Mesenchymal stem cell (in vitro differentiated cells and primary cell): ENCODE results near the gene ZBED1.
"Not testable (repeated sequence)": the region's sequence is repeated elsewhere in the genome, so short reads cannot be mapped to it uniquely, and the experiment has no call there.

Experiments
- DNase-seq: peaks from one replicate; pipeline ENCODE4 v3.0.0-alpha.2; 2013
- H2AFZ ChIP-seq: one replicate; pipeline ENCODE4 v1.6.1; 2013; ENCODE audit warnings: low read depth, mild to moderate bottlenecking, control low read depth, inconsistent platforms, low read length, moderate library complexity
- H2AK5ac ChIP-seq: 2 replicates; pipeline ENCODE4 v1.6.1; 2013; ENCODE audit warnings: low read length, moderate library complexity, mild to moderate bottlenecking, inconsistent platforms; ENCODE audit not compliant: severe bottlenecking
- H2BK120ac ChIP-seq: one replicate; pipeline ENCODE4 v1.6.1; 2013; ENCODE audit warnings: low read depth, mild to moderate bottlenecking, inconsistent platforms, low read length, moderate library complexity
- H2BK12ac ChIP-seq, 2 experiments: one replicate each; pipeline ENCODE4 v1.6.1; 2013; ENCODE audit warnings: inconsistent platforms in 2 of 2, low read length in 2 of 2, mild to moderate bottlenecking in 2 of 2, moderate library complexity in 2 of 2, control low read depth in 1 of 2
- H2BK15ac ChIP-seq: one replicate; pipeline ENCODE4 v1.6.1; 2013; ENCODE audit warnings: mild to moderate bottlenecking, low read depth, inconsistent platforms; ENCODE audit not compliant: poor library complexity, severe bottlenecking
- H2BK5ac ChIP-seq: 2 replicates; pipeline ENCODE4 v1.6.1; 2013; ENCODE audit warnings: low read depth, mild to moderate bottlenecking, low read length, control low read depth, inconsistent platforms; ENCODE audit not compliant: poor library complexity, severe bottlenecking
- H3K14ac ChIP-seq, 2 experiments: one replicate each; pipeline ENCODE4 v1.6.1; 2013; ENCODE audit warnings: inconsistent platforms in 2 of 2, low read length in 2 of 2, control low read depth in 1 of 2, mild to moderate bottlenecking in 1 of 2, moderate library complexity in 1 of 2
- H3K18ac ChIP-seq, 2 experiments: one replicate each; pipeline ENCODE4 v1.6.1; 2013; ENCODE audit warnings: inconsistent platforms in 2 of 2, low read length in 2 of 2, control low read depth in 1 of 2, low read depth in 1 of 2, mild to moderate bottlenecking in 1 of 2
- H3K23ac ChIP-seq, 2 experiments: one replicate each; pipeline ENCODE4 v1.6.1; 2013; ENCODE audit warnings: inconsistent platforms in 2 of 2, low read length in 2 of 2, mild to moderate bottlenecking in 2 of 2, moderate library complexity in 2 of 2, control low read depth in 1 of 2
- H3K27ac ChIP-seq: 2 replicates; pipeline ENCODE4 v1.5.1; 2013; ENCODE audit warnings: mild to moderate bottlenecking, moderate library complexity, low read length, control low read depth, inconsistent platforms; ENCODE audit not compliant: poor library complexity, severe bottlenecking
- H3K27me3 ChIP-seq, 2 experiments: 2 replicates each; pipeline versions ENCODE4 v1.6.1 to v1.7.0; 2013; ENCODE audit warnings: low read length in 2 of 2, mild to moderate bottlenecking in 2 of 2, moderate library complexity in 2 of 2, control low read depth in 1 of 2, inconsistent platforms in 1 of 2; ENCODE audit not compliant: control insufficient read depth in 1 of 2, insufficient read depth in 1 of 2
- H3K36me3 ChIP-seq, 2 experiments: 2 replicates each; pipeline versions ENCODE4 v1.6.1 to v1.7.0; 2013; ENCODE audit warnings: low read length in 2 of 2, control low read depth in 1 of 2, inconsistent platforms in 1 of 2, low read depth in 1 of 2, mild to moderate bottlenecking in 1 of 2; ENCODE audit not compliant: insufficient read depth in 2 of 2, control insufficient read depth in 1 of 2
- H3K4ac ChIP-seq, 2 experiments: one replicate each; pipeline ENCODE4 v1.6.1; 2013; ENCODE audit warnings: inconsistent platforms in 2 of 2, low read length in 2 of 2, mild to moderate bottlenecking in 2 of 2, moderate library complexity in 2 of 2, control low read depth in 1 of 2, low read depth in 1 of 2
- H3K4me1 ChIP-seq: 2 replicates; pipeline ENCODE4 v1.6.1; 2013; ENCODE audit warnings: low read depth, low read length, control low read depth; ENCODE audit not compliant: control insufficient read depth, insufficient read depth
- H3K4me2 ChIP-seq: 2 replicates; pipeline ENCODE4 v1.6.1; 2013; ENCODE audit warnings: low read length, mild to moderate bottlenecking, inconsistent platforms; ENCODE audit not compliant: poor library complexity, severe bottlenecking
- H3K4me3 ChIP-seq, 2 experiments: 2 replicates each; pipeline versions ENCODE4 v1.5.1 to v1.7.0; 2013; ENCODE audit warnings: low read length in 2 of 2, mild to moderate bottlenecking in 2 of 2, control low read depth in 1 of 2, low read depth in 1 of 2; ENCODE audit not compliant: insufficient read depth in 1 of 2
- H3K79me1 ChIP-seq: replicated peaks from 2 replicates; pipeline ENCODE4 v1.6.1; 2013; ENCODE audit warnings: mild to moderate bottlenecking, control low read depth, low read length, inconsistent platforms; ENCODE audit not compliant: poor library complexity, severe bottlenecking
- H3K9ac ChIP-seq: 2 replicates; pipeline ENCODE4 v1.7.0; 2013; ENCODE audit warnings: mild to moderate bottlenecking, low read length, moderate library complexity
- H3K9me3 ChIP-seq: 2 replicates; pipeline ENCODE4 v1.7.0; 2013; ENCODE audit warnings: mild to moderate bottlenecking, low read length; ENCODE audit not compliant: control insufficient read depth
- H4K8ac ChIP-seq: one replicate; pipeline ENCODE4 v1.6.1; 2013; ENCODE audit warnings: inconsistent platforms, mild to moderate bottlenecking, low read length, moderate library complexity
- H4K91ac ChIP-seq: one replicate; pipeline ENCODE4 v1.6.1; 2013; ENCODE audit warnings: mild to moderate bottlenecking, low read length, inconsistent platforms
- WGBS: methylation state at CpG from one replicate; pipeline ENCODE4 v1.1.7; 2013; ENCODE audit warnings: mixed read lengths; 5-methylcytosine and 5-hydroxymethylcytosine counted together

The ZBED1 gene

DNA sequence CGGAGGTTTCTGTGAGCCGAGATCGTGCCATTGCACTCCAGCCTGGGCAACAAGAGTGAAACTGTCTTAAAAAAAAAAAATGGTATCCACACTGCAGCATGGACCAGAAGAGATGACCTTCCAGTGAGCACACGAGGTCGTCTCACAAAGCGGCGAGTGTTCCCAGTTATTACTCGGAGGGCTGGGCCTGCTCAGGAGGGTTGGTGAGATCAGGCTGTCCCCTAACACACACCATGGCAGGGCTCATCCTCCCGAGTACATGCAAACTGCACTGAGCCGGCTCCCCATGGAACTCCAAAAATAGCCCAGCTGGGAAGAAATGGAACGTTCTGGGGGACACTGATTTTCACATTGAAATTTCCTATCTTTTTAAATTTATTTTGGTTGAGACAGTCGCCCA lies 19.2 kb downstream of the ZBED1 start:
- H3K18ac ChIP-seq, H3K4ac ChIP-seq, H2AK5ac ChIP-seq, H4K91ac ChIP-seq, H2BK5ac ChIP-seq, H2BK120ac ChIP-seq, H3K9ac ChIP-seq, H2BK12ac ChIP-seq, H3K23ac ChIP-seq, H3K4me3 ChIP-seq, H3K4me2 ChIP-seq, H2BK15ac ChIP-seq, DNase-seq, H3K4me1 ChIP-seq, H3K27ac ChIP-seq, H4K8ac ChIP-seq, H2AFZ ChIP-seq, H3K14ac ChIP-seq, H3K27me3 ChIP-seq, H3K9me3 ChIP-seq: not testable (repeated sequence)
- Histone ChIP-seq H3K79me1 (peaks cover 31% of the 10 kb centered on the region), H3K36me3 (peaks cover 18 to 23% of the 10 kb centered on the region in 2 experiments)
- WGBS, result 98% methylated on average over 11 of the region's 12 CpGs

DNA sequence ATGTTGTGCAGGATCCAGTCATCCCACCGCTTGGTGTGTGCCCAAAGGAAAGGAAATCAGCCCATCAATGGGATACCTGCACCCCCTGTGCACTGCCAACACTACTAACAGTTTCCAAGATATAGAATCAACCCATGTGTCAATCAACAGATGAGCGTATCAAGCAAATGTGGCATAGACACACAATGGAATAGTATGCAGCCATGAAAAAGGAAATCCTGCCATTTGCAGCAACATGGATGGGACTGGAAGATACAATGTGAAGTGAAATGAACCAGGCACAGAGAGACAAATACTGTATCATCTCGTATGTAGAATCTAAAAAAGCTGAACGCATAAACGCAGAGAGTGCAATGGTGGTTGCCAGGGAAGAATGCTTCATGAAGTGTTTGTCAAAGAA lies 20.8 kb downstream of the ZBED1 start:
- H2BK15ac ChIP-seq, H3K4me1 ChIP-seq, H3K27ac ChIP-seq, H3K9me3 ChIP-seq, H3K9ac ChIP-seq, H4K91ac ChIP-seq, H2BK5ac ChIP-seq, H3K4me2 ChIP-seq, H3K4me3 ChIP-seq, H2BK120ac ChIP-seq, H3K18ac ChIP-seq, H3K4ac ChIP-seq, H2AK5ac ChIP-seq, H3K27me3 ChIP-seq, H2AFZ ChIP-seq, H3K14ac ChIP-seq, DNase-seq, H4K8ac ChIP-seq, H3K23ac ChIP-seq, H2BK12ac ChIP-seq: not testable (repeated sequence)
- WGBS, result 99% methylated on average over 5 of the region's 5 CpGs
- Histone ChIP-seq H3K36me3 (peaks cover 14 to 18% of the 10 kb centered on the region in 2 experiments), H3K79me1 (peaks cover 34% of the 10 kb centered on the region)

DNA sequence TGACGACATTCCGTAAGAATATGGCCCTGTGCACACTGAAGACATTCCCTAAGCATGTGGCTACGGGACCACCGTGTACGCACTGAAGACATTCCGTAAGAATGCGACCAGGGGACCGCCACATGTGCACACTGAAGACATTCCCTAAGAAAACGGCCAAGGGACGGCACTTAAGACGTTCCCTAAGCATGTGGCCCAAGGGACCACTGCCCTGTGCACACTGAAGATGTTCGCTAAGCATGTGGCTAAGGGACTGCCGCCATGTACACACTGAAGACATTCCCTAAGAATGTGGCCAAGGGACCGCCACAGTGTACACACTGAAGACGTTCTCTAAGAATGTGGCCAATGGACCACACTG lies 21.4 kb downstream of the ZBED1 start:
- Histone ChIP-seq H3K36me3 (peaks cover 14 to 18% of the 10 kb centered on the region in 2 experiments), H3K27me3 (no peaks in the 10 kb centered on the region), H3K4me3 (no peak overlapping the region), H2AK5ac (no peak overlapping the region), H2BK120ac (no peak overlapping the region), H2AFZ (no peak overlapping the region), H3K14ac (no peak overlapping the region), H2BK5ac (no peak overlapping the region), H4K91ac (no peak overlapping the region), H3K9ac (no peak overlapping the region), H2BK12ac (no peak overlapping the region), H3K4ac (no peak overlapping the region), H2BK15ac (no peak overlapping the region), H3K27ac (no peak overlapping the region), H3K18ac (no peak overlapping the region), H3K4me2 (no peak overlapping the region), H3K23ac (no peak overlapping the region), H3K9me3 (no peaks in the 10 kb centered on the region), H4K8ac (no peak overlapping the region), H3K4me1 (no peaks in the 10 kb centered on the region), H3K79me1 (peaks cover 38% of the 10 kb centered on the region)
- 98% methylated on average over 15 of the region's 15 CpGs for WGBS
- no peak for DNase-seq

DNA sequence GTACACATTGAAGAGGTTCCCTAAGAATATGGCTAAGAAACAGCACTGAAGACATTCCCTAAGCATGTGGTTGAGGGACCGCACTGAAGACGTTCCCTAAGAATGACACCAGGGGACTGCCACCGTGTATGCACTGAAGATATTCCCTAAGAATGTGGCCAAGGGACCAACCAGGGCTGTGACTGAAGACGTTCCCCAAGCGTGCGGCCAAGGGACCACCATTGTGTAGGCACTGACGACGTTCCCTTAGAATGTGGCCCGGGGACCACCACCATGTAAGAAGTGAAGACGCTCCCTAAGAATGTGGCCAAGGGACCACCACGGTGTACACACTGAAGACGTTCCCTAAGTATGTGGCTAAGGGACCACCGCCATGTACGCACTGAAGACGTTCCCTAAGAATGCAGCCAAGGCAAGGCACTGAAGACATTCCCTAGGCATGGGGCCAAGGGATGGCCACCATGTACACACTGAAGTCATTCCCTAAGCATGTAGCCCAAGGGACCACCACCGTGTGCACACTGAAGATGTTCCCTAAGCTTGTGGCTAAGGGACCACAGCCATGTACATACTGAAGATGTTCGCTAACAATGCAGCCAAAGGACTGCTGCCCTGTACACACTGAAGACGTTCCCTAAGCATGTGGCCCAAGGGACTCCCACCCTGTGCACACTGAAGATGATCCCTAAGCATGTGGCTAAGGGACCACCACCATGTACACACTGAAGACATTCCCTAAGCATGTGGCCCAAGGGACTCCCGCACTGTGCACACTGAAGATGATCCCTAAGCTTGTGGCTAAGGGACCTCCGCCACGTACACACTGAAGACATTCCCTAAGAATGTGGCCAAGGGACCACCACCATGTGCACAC lies 22.0 kb downstream of the ZBED1 start:
- Histone ChIP-seq H3K27me3 (no peaks in the 10 kb centered on the region), H2BK120ac (no peak overlapping the region), H2AFZ (no peak overlapping the region), H3K4me1 (no peaks in the 10 kb centered on the region), H2BK5ac (no peak overlapping the region), H4K91ac (no peak overlapping the region), H2BK12ac (no peak overlapping the region), H2AK5ac (no peak overlapping the region), H3K9ac (no peak overlapping the region), H3K79me1 (peaks cover 37% of the 10 kb centered on the region), H3K4ac (no peak overlapping the region), H3K18ac (no peak overlapping the region), H2BK15ac (no peak overlapping the region), H3K23ac (no peak overlapping the region), H4K8ac (no peak overlapping the region), H3K9me3 (no peaks in the 10 kb centered on the region), H3K4me3 (no peak overlapping the region), H3K27ac (no peak overlapping the region), H3K36me3 (peaks cover 14 to 15% of the 10 kb centered on the region in 2 experiments), H3K14ac (no peak overlapping the region), H3K4me2 (no peak overlapping the region)
- no peak for DNase-seq
- 98% methylated on average over 21 of the region's 21 CpGs for WGBS
